ENCODE results near the gene CEND1. TPM values are rescaled to one million over a fixed set of nuclear protein-coding genes. Genes with fewer than 3 reads are reported as not detected.

CEND1 gene
- 0.20 and 0.56 TPM in 2 replicates for total RNA-seq

DNA sequence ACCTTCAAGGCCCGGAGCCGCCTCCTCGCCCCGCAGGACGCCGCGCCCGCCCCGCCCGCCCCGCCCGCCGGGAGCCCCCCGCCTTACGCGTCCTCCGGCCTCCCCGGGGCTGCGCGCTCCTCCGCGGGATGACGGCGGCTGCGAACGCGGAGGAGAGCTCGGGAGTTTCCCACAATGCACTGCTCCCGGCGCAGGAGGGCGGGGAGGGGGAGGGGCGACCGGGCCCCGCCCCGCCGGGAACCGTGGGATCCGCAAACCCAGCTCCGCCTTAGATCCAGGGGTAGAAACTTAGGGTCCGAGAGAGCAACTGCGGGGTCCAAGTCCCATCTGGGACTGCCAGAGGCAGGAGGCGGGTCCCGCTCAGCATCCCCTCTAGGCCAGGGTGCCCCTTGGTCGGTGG, at the start of gene CEND1:
Gene CEND1, minus strand, starts transcription at position 148 of the 400 bp plus-strand sequence. CDS start 1,514 bp downstream, outside the sequence.

DNA sequence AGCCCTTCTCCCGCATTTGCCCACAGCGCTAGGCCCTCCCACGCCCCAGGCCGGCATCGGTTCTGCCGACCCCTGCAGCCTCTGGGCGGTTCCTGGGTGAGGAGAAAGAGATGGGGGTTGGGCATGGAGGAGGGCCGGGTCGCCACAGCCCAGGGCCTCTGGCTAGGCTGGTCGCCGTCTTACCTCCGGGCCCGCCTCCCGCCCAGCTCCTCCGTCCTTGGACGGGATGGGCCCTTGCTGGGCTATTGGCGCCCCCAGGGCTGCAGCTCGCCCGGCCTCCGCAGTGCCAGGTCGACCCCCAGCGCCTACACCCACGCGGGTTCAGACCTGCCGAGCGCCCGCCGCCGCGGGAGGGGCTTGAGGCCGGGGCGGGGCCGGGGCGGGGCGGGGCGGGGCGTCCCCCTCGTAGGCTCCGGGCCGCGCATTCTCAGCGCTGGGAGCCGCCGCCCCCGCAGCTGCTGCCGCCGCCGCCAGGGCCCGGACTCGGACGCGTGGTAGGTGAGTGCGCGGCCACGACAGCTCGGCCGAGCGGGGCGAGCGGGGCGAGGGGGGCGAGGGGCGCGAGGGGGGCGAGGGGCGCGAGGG, 42.7 kb upstream of the CEND1 start, which contains the start of gene CD151:
Gene CD151, plus strand, starts transcription at position 424 of the 585 bp plus-strand sequence. CDS start 3,118 bp downstream, outside the sequence.

DNA sequence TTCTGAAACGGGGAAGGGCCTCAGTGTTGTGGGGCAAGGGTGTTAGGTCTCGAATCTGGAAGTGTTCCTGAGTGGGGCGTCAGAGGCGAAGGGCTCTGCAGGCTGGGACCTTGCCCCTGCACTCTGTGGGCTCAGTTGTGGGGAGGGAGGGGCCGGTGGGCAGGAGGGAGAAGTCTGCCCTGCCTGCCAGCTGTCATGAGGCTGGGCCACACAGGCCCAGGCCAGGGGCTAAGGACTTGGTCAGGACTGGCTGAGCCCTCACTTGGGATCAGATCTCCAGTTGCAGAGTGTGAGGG, 38.0 kb upstream of the CEND1 start, which contains the start of gene CRACR2B:
Gene CRACR2B, plus strand, starts transcription at position 23 of the 296 bp plus-strand sequence. CDS start 689 bp downstream, outside the sequence.

DNA sequence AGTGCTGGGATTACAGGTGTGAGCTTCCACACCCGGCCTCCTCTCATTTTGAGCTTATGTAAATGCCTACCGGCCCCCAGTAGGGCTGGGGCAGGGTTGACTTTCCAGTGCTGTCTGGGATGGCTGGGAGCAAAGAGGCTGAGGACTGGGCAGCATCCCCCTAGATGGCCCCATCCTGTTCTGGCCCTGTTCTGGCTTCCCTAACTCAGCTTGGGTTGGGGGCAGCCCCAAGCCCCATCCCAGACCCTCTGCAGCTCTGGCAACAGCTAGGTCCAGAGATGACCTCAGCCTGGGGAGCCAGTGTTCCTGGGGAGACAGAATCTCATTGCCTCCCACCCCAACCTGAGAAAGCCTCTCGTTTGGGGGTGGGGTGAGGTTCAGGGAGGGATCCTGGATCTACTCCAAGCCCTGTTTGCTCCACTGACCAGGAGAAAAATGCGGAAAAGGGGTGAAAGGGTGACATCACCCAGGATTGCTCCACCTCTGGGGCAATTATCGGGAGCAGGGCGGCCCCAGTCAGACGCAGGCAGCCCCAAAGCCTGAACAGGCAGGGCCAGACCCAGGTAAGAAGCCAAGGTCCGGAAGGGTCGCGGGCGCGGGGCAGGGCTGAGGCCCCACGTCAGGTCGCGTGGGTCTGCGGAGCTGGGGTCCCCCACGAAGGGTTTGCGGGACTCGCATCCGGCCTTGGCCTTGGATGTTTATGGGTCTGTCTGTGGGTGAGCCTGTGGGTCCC, 28.7 kb upstream of the CEND1 start, which contains the start of gene PNPLA2:
Gene PNPLA2, plus strand, starts transcription at position 519 of the 733 bp plus-strand sequence. CDS start 805 bp downstream, outside the sequence.

DNA sequence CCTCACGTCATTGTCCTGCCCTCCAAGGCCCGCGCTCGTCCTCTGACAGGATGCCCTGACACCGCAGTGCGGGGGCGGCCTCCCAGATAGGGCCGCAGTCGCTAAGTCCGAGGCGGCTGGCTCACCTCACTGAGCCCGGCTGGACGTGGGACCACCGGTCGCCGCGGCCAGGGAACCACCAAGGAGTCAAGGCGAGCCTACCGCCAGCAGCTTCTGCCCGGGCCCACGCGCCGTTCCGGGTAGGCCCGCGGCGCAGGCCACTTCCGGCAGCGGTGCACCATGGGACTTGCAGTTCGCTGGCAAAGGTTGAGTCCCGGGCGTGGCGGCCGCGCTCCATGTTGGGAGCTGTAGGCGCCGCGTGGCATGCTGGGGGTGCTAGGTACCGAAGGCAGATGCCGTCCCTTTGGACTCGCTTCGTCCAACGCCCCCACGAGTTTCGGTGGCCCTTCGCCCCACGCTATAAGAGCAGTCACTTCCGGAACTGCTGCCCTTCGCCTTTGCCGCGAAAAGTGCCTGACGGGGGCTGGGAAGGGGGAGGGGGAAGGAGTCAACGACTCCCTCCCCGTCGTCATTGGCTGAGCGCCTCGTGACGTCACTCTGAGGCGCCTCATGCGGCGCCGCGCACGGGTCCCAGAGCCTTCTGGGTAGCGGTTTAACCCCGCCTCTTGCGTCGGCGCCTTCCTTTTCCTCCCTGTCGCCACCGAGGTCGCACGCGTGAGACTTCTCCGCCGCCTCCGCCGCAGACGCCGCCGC, 19.6 kb upstream of the CEND1 start, which contains the start of gene RPLP2:
Gene RPLP2, plus strand, starts transcription at position 681 of the 753 bp plus-strand sequence. CDS start 268 bp downstream, outside the sequence.

DNA sequence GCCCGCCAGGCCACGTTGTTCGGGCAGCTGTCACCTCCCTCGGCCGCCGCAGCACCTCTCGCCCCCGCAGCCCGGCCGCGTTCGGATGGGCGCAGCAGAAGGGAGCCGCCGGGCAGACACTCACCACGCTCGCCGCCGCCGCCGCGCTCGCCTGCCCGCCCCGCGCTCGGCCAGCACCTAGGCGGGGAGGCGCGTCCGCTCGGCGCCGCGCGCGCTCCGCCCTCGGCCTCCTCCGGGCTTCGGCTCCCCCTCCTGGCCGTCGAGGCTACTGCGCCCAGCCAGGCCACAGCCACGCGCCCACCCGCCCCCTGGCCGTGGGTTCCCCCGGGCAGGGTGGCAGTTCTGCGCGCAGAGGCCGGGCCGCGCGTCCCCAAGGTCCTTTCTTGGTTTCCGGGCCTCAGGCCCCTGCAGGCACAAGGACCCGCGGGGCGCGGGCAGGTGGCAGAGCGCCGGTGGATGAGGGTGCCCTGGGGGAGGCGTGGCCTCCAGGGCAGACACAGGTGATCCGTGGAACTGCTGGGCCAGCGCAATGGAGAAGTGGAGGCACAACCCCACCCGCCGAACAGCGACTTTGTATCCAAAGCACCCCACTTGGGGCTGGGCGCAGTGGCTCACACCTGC, 8.3 kb upstream of the CEND1 start, which contains the start of gene SLC25A22:
Gene SLC25A22, minus strand, starts transcription at position 189 of the 621 bp plus-strand sequence. CDS start 3,275 bp downstream, outside the sequence.

DNA sequence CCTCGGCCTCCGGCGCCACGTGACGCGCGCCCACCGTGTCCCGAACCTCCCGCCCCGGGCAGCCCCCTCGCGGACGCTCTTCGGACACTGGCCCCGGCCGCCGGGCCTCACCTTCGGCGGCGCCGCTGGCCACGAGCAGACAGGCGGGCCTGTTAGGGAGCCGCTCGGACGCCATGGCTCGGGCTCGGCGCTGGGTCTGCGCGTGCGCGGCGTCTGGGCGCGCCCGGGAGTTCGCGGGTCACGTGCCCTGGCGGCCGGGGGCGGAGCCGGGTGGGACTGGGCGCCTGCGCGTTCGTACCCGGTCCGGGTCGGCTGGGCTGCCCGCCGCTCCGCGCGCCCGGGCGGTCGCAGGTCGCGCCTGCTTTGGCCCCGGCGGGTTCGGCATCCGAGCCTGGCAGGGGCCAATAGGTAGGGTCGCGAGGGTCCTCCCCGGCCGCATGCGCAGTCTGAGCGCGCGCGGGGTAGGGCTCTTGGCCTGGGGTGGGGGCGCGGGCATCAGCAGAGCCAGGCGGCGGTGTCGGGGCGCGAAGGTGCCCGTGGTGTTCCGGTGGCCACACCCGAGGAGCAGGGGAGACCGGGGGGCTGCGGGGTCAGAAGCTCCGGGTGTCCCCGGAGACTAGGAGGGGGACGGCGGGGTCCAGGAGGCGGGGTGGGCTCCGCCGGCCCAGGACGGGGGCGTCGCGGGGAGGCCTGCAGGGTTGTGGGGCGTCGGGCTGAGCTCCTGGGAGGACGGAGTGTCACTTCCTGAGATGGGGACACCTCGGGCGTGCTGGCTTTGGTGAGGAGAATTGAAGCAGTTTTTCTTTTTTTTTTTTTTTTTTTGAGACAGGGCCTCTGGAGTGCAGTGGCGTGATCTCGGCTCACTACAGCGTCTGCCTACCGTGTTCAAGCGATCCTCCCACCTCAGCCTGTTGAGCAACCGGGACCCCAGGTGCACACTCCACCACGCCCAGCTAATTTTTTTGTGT, 12.3 kb downstream of the CEND1 start, which contains the start of gene GATD1:
Gene GATD1, minus strand, starts transcription at position 200 of the 968 bp plus-strand sequence. Its CDS starts 25 bp downstream, at position 175.

DNA sequence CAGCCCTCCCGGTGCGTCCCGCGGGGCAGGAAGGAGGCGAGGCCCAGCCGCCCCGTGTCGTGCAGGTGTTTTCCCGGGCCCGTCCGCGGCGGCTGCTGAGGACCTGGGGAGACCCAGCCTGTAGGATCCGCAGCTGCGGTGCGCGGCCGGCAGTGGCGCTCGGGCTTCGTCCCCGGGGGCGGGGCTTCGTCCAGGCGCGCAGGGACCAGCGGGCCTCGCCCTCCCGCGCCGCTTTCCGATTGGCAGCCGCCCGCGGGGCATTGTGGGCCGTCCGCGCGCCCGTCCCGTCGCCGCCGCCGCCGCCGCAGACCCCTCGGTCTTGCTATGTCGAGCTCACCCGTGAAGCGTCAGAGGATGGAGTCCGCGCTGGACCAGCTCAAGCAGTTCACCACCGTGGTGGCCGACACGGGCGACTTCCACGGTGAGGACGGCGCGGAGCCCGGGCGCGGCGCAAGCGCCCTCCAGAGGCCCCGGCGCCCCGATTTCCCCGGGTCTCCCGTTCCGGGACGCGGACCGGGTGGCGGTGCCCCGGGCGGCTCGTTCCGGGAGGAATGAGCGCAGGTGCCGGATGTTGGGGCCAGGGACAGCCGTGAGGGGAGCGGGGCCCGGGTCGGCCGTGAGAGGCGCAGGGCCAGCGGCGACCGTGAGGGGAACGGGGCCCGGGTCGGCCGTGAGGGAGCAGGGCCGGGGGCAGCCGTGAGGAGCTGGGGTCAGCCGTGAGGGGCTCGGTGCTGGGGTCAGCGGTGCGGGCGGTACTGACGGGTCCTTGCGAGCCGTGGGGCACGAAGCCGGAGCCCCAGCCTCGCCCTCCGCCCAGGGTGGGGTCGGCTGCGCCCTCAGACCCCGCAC, 42.5 kb downstream of the CEND1 start, which contains the start of gene TALDO1:
Gene TALDO1, plus strand, starts transcription at position 307 of the 849 bp plus-strand sequence. Its CDS starts 18 bp downstream, at position 325.

Other genes starting within 250 kb of the CEND1 start
- 0.39 and 0.73 TPM in 2 replicates for gene LMNTD2, start 229.4 kb downstream of the CEND1 start, total RNA-seq
- gene RASSF7, start 229.1 kb downstream of the CEND1 start, total RNA-seq = 4.3 and 13.4 TPM in 2 replicates
- 26.8 and 30.7 TPM in 2 replicates for gene PHRF1, start 213.6 kb downstream of the CEND1 start, total RNA-seq
- 6.1 and 8.4 TPM in 2 replicates for gene IRF7, start 174.1 kb downstream of the CEND1 start, total RNA-seq
- gene CDHR5, start 165.1 kb downstream of the CEND1 start, total RNA-seq = not detected in 2 replicates
- not detected in 2 replicates for gene SCT, start 162.9 kb downstream of the CEND1 start, total RNA-seq
- 0.07 and 0.23 TPM in 2 replicates for gene DRD4, start 152.8 kb downstream of the CEND1 start, total RNA-seq
- 33.0 and 50.5 TPM in 2 replicates for gene DEAF1, start 94.9 kb downstream of the CEND1 start, total RNA-seq
- 7.4 and 8.3 TPM in 2 replicates for gene TMEM80, start 94.3 kb downstream of the CEND1 start, total RNA-seq
- gene EPS8L2, start 83.9 kb downstream of the CEND1 start, total RNA-seq = 22.9 and 44.8 TPM in 2 replicates
- gene TALDO1, start 42.6 kb downstream of the CEND1 start, total RNA-seq = 135 and 192 TPM in 2 replicates
- gene GATD1, start 12.6 kb downstream of the CEND1 start, total RNA-seq = 26.1 and 44.4 TPM in 2 replicates
- 13.9 and 18.2 TPM in 2 replicates for gene SLC25A22, start 8.2 kb upstream of the CEND1 start, total RNA-seq
- gene PIDD1, start 15.1 kb upstream of the CEND1 start, total RNA-seq = 7.7 and 13.0 TPM in 2 replicates
- gene RPLP2, start 19.9 kb upstream of the CEND1 start, total RNA-seq = 207 and 271 TPM in 2 replicates
- 35.1 and 43.5 TPM in 2 replicates for gene PNPLA2, start 28.8 kb upstream of the CEND1 start, total RNA-seq
- 0.78 and 2.3 TPM in 2 replicates for gene CRACR2B, start 37.8 kb upstream of the CEND1 start, total RNA-seq
- 1,084 and 1,441 TPM in 2 replicates for gene CD151, start 42.9 kb upstream of the CEND1 start, total RNA-seq
- gene POLR2L, start 52.4 kb upstream of the CEND1 start, total RNA-seq = 271 and 287 TPM in 2 replicates
- gene TSPAN4, start 52.8 kb upstream of the CEND1 start, total RNA-seq = 213 and 215 TPM in 2 replicates
- gene CHID1, start 120.7 kb upstream of the CEND1 start, total RNA-seq = 127 and 159 TPM in 2 replicates
- gene AP2A2, start 135.8 kb upstream of the CEND1 start, total RNA-seq = 40.6 and 51.8 TPM in 2 replicates
- not detected in 2 replicates for gene MUC6, start 246.6 kb upstream of the CEND1 start, total RNA-seq